Measurements from ENCODE around the gene CYP4F12. TPM values are rescaled to one million over a fixed set of nuclear protein-coding genes. Genes with fewer than 3 reads are reported as not detected.

The CYP4F12 gene
- total and polyA plus RNA-seq, 10 of the 15 experiments (the other 5 are each of a cell fraction or from before 2014, with no cell fraction given), result 0.12 to 0.20 TPM; not detected in 8

GRCh38 chr19:15740785-15741184 lies 67.9 kb downstream of the CYP4F12 start (continued):
- TF ChIP-seq MAX (IDR thresholded peaks at IDR 0.05; ENCODE audit: low read depth, low read length) (no peak), CBX3 (IDR thresholded peaks at IDR 0.05; ENCODE audit: borderline replicate concordance, low read depth) (no peak), FOXM1 (IDR thresholded peaks at IDR 0.05; ENCODE audit: low read depth, low read length) (no peak), CHD1 (IDR thresholded peaks at IDR 0.05; ENCODE audit: low read depth, low read length) (no peak), IRF3 (IDR thresholded peaks at IDR 0.05) (no peak), BACH1 (IDR thresholded peaks at IDR 0.05; ENCODE audit: borderline replicate concordance) (no peak), CBX5 (IDR thresholded peaks at IDR 0.05; ENCODE audit: low read depth) (no peak)

Other genes starting within 250 kb of the CYP4F12 start
Only the 7 nearest of the 11 such genes appear.
- gene CYP4F22, start 164.6 kb upstream of the CYP4F12 start, total RNA-seq (2014; rRNA removed), result not detected in 2 replicates
- not detected in 2 replicates for gene CYP4F22, start 164.6 kb upstream of the CYP4F12 start, total RNA-seq (2014; rRNA removed; fragmentation: Illumina TruSeq; extraction: Trizol)
- not detected in 2 replicates for gene CYP4F22, start 164.6 kb upstream of the CYP4F12 start, total RNA-seq (2021)
- not detected in 2 replicates for gene CYP4F22, start 164.6 kb upstream of the CYP4F12 start, polyA plus RNA-seq (2011; rRNA removed)
- gene CYP4F22, start 164.6 kb upstream of the CYP4F12 start, polyA plus RNA-seq (2014; fragmentation: Illumina TruSeq; extraction: Trizol), result not detected in 2 replicates
- not detected for gene CYP4F22, start 164.6 kb upstream of the CYP4F12 start, polyA plus RNA-seq (2014; fragmentation: Nextera tagmentation; extraction: Ambion mirVana)
- 0.03 TPM in 1 of 2 replicates, not detected in the other for gene CYP4F22, start 164.6 kb upstream of the CYP4F12 start, polyA plus RNA-seq (2014; rRNA removed)
- gene CYP4F22, start 164.6 kb upstream of the CYP4F12 start, polyA plus RNA-seq (2016; fragmentation: Nextera tagmentation; extraction: Ambion mirVana), result not detected
- not detected in 2 replicates for gene CYP4F8, start 57.9 kb upstream of the CYP4F12 start, total RNA-seq (2014; rRNA removed)
- gene CYP4F8, start 57.9 kb upstream of the CYP4F12 start, total RNA-seq (2014; rRNA removed; fragmentation: Illumina TruSeq; extraction: Trizol), result not detected in 2 replicates
- gene CYP4F8, start 57.9 kb upstream of the CYP4F12 start, total RNA-seq (2021), result not detected in 2 replicates
- gene CYP4F8, start 57.9 kb upstream of the CYP4F12 start, polyA plus RNA-seq (2011; rRNA removed), result not detected in 2 replicates
- gene CYP4F8, start 57.9 kb upstream of the CYP4F12 start, polyA plus RNA-seq (2014; fragmentation: Illumina TruSeq; extraction: Trizol), result not detected in 2 replicates
- gene CYP4F8, start 57.9 kb upstream of the CYP4F12 start, polyA plus RNA-seq (2014; fragmentation: Nextera tagmentation; extraction: Ambion mirVana), result not detected
- gene CYP4F8, start 57.9 kb upstream of the CYP4F12 start, polyA plus RNA-seq (2014; rRNA removed), result not detected in 2 replicates
- not detected for gene CYP4F8, start 57.9 kb upstream of the CYP4F12 start, polyA plus RNA-seq (2016; fragmentation: Nextera tagmentation; extraction: Ambion mirVana)
- gene CYP4F3, start 32.2 kb upstream of the CYP4F12 start, total RNA-seq (2014; rRNA removed), result 1.6 and 1.7 TPM in 2 replicates
- 0.89 and 1.2 TPM in 2 replicates for gene CYP4F3, start 32.2 kb upstream of the CYP4F12 start, total RNA-seq (2014; rRNA removed; fragmentation: Illumina TruSeq; extraction: Trizol)
- 2.4 and 2.9 TPM in 2 replicates for gene CYP4F3, start 32.2 kb upstream of the CYP4F12 start, total RNA-seq (2021)
- gene CYP4F3, start 32.2 kb upstream of the CYP4F12 start, polyA plus RNA-seq (2011; rRNA removed), result 4.4 and 4.7 TPM in 2 replicates
- 1.1 and 1.5 TPM in 2 replicates for gene CYP4F3, start 32.2 kb upstream of the CYP4F12 start, polyA plus RNA-seq (2014; fragmentation: Illumina TruSeq; extraction: Trizol)
- gene CYP4F3, start 32.2 kb upstream of the CYP4F12 start, polyA plus RNA-seq (2014; fragmentation: Nextera tagmentation; extraction: Ambion mirVana), result under 1 TPM; 0.08 to 0.40 TPM
- gene CYP4F3, start 32.2 kb upstream of the CYP4F12 start, polyA plus RNA-seq (2014; rRNA removed), result 3.3 and 3.4 TPM in 2 replicates
- gene CYP4F3, start 32.2 kb upstream of the CYP4F12 start, polyA plus RNA-seq (2016; fragmentation: Nextera tagmentation; extraction: Ambion mirVana), result 1 to 10 TPM; 1.2 TPM
- not detected in 2 replicates for gene OR10H2, start 54.9 kb downstream of the CYP4F12 start, total RNA-seq (2014; rRNA removed)
- gene OR10H2, start 54.9 kb downstream of the CYP4F12 start, total RNA-seq (2014; rRNA removed; fragmentation: Illumina TruSeq; extraction: Trizol), result not detected in 2 replicates
- gene OR10H2, start 54.9 kb downstream of the CYP4F12 start, total RNA-seq (2021), result not detected in 2 replicates
- gene OR10H2, start 54.9 kb downstream of the CYP4F12 start, polyA plus RNA-seq (2011; rRNA removed), result not detected in 2 replicates
- not detected in 2 replicates for gene OR10H2, start 54.9 kb downstream of the CYP4F12 start, polyA plus RNA-seq (2014; fragmentation: Illumina TruSeq; extraction: Trizol)
- not detected for gene OR10H2, start 54.9 kb downstream of the CYP4F12 start, polyA plus RNA-seq (2014; fragmentation: Nextera tagmentation; extraction: Ambion mirVana)
- gene OR10H2, start 54.9 kb downstream of the CYP4F12 start, polyA plus RNA-seq (2014; rRNA removed), result not detected in 2 replicates
- gene OR10H2, start 54.9 kb downstream of the CYP4F12 start, polyA plus RNA-seq (2016; fragmentation: Nextera tagmentation; extraction: Ambion mirVana), result not detected
- not detected in 2 replicates for gene OR10H3, start 64.9 kb downstream of the CYP4F12 start, total RNA-seq (2014; rRNA removed)
- not detected in 2 replicates for gene OR10H3, start 64.9 kb downstream of the CYP4F12 start, total RNA-seq (2014; rRNA removed; fragmentation: Illumina TruSeq; extraction: Trizol)
- not detected in 2 replicates for gene OR10H3, start 64.9 kb downstream of the CYP4F12 start, total RNA-seq (2021)
- gene OR10H3, start 64.9 kb downstream of the CYP4F12 start, polyA plus RNA-seq (2011; rRNA removed), result not detected in 2 replicates
- gene OR10H3, start 64.9 kb downstream of the CYP4F12 start, polyA plus RNA-seq (2014; fragmentation: Illumina TruSeq; extraction: Trizol), result not detected in 2 replicates
- gene OR10H3, start 64.9 kb downstream of the CYP4F12 start, polyA plus RNA-seq (2014; fragmentation: Nextera tagmentation; extraction: Ambion mirVana), result not detected
- gene OR10H3, start 64.9 kb downstream of the CYP4F12 start, polyA plus RNA-seq (2014; rRNA removed), result not detected in 2 replicates
- not detected for gene OR10H3, start 64.9 kb downstream of the CYP4F12 start, polyA plus RNA-seq (2016; fragmentation: Nextera tagmentation; extraction: Ambion mirVana)
- gene OR10H5, start 114.6 kb downstream of the CYP4F12 start, total RNA-seq (2014; rRNA removed), result not detected in 2 replicates
- not detected in 2 replicates for gene OR10H5, start 114.6 kb downstream of the CYP4F12 start, total RNA-seq (2014; rRNA removed; fragmentation: Illumina TruSeq; extraction: Trizol)
- not detected in 2 replicates for gene OR10H5, start 114.6 kb downstream of the CYP4F12 start, total RNA-seq (2021)
- gene OR10H5, start 114.6 kb downstream of the CYP4F12 start, polyA plus RNA-seq (2011; rRNA removed), result not detected in 2 replicates
- gene OR10H5, start 114.6 kb downstream of the CYP4F12 start, polyA plus RNA-seq (2014; fragmentation: Illumina TruSeq; extraction: Trizol), result not detected in 2 replicates
- gene OR10H5, start 114.6 kb downstream of the CYP4F12 start, polyA plus RNA-seq (2014; fragmentation: Nextera tagmentation; extraction: Ambion mirVana), result not detected
- gene OR10H5, start 114.6 kb downstream of the CYP4F12 start, polyA plus RNA-seq (2014; rRNA removed), result not detected in 2 replicates
- not detected for gene OR10H5, start 114.6 kb downstream of the CYP4F12 start, polyA plus RNA-seq (2016; fragmentation: Nextera tagmentation; extraction: Ambion mirVana)
- gene OR10H1, start 142.6 kb downstream of the CYP4F12 start, total RNA-seq (2014; rRNA removed), result not detected in 2 replicates
- gene OR10H1, start 142.6 kb downstream of the CYP4F12 start, total RNA-seq (2014; rRNA removed; fragmentation: Illumina TruSeq; extraction: Trizol), result not detected in 2 replicates
- not detected in 2 replicates for gene OR10H1, start 142.6 kb downstream of the CYP4F12 start, total RNA-seq (2021)
- not detected in 2 replicates for gene OR10H1, start 142.6 kb downstream of the CYP4F12 start, polyA plus RNA-seq (2011; rRNA removed)
- gene OR10H1, start 142.6 kb downstream of the CYP4F12 start, polyA plus RNA-seq (2014; fragmentation: Illumina TruSeq; extraction: Trizol), result not detected in 2 replicates
- gene OR10H1, start 142.6 kb downstream of the CYP4F12 start, polyA plus RNA-seq (2014; fragmentation: Nextera tagmentation; extraction: Ambion mirVana), result not detected
- not detected in 2 replicates for gene OR10H1, start 142.6 kb downstream of the CYP4F12 start, polyA plus RNA-seq (2014; rRNA removed)
- not detected for gene OR10H1, start 142.6 kb downstream of the CYP4F12 start, polyA plus RNA-seq (2016; fragmentation: Nextera tagmentation; extraction: Ambion mirVana)

Data from GM12878 (cell line).